H1 (cell line): ENCODE data around the gene LAMC3. TPM values are rescaled to one million over a fixed set of nuclear protein-coding genes. Genes with fewer than 3 reads are reported as not detected.

Source experiments
- CTCF ChIA-PET: fragments of 300-600 bp; sonication (Branson Sonifier 250); formaldehyde crosslinking; loops from one replicate; lab custom pipeline; 2021; ENCODE audit not compliant: partially characterized antibody; lab: Charles Lee
- POLR2A ChIA-PET: fragments of 300-600 bp; sonication (Branson Sonifier 250); formaldehyde crosslinking; loops from one replicate; lab custom pipeline; 2021; ENCODE audit warnings: inconsistent platforms; ENCODE audit not compliant: partially characterized antibody; lab: Charles Lee
- DNase-seq, 2 experiments: peaks; one replicate each; pipeline versions ENCODE4 v3.0.0 to v3.0.0-alpha.2; 2010 to 2022; ENCODE audit warnings: low spot score in 2 of 2, low read depth in 1 of 2, mixed read lengths in 1 of 2
- FAIRE-seq: peaks from 2 replicates; lab custom pipeline; 2011; peaks lifted over from hg19 to GRCh38; lab: Jason Lieb, UNC
- H2AFZ ChIP-seq: 2 replicates; pipeline ENCODE4 v1.8.1; 2012; ENCODE audit warnings: low read length, inconsistent platforms
- H2AK5ac ChIP-seq: 2 replicates; pipeline ENCODE4 v1.6.1; 2013; ENCODE audit warnings: low read depth, low read length
- H2BK120ac ChIP-seq: replicated peaks from 2 replicates; pipeline ENCODE3; 2013; ENCODE audit warnings: low read depth, low read length, inconsistent platforms
- H2BK12ac ChIP-seq: 2 replicates; pipeline ENCODE4 v1.6.1; 2013; ENCODE audit warnings: low read depth, low read length
- H2BK15ac ChIP-seq: 2 replicates; pipeline ENCODE4 v1.6.1; 2013; ENCODE audit warnings: low read length
- H2BK20ac ChIP-seq: 2 replicates; pipeline ENCODE4 v1.6.1; 2013; ENCODE audit warnings: low read length
- H2BK5ac ChIP-seq: 2 replicates; pipeline ENCODE4 v1.6.1; 2013; ENCODE audit warnings: low read depth, low read length
- H3K14ac ChIP-seq: 2 replicates; pipeline ENCODE4 v1.6.1; 2013; ENCODE audit warnings: inconsistent platforms; ENCODE audit not compliant: insufficient read length
- H3K18ac ChIP-seq: 2 replicates; pipeline ENCODE4 v1.6.1; 2013; ENCODE audit warnings: low read length; ENCODE audit errors: extremely low read depth
- H3K23ac ChIP-seq: 2 replicates; pipeline ENCODE4 v1.6.1; 2013; ENCODE audit warnings: inconsistent platforms; ENCODE audit not compliant: insufficient read length
- H3K23me2 ChIP-seq: 2 replicates; pipeline ENCODE4 v1.6.1; 2013; ENCODE audit warnings: low read depth, low read length
- H3K27ac ChIP-seq: 2 replicates; pipeline ENCODE4 v1.6.1; 2011; ENCODE audit warnings: low read depth, low read length, inconsistent platforms
- H3K27me3 ChIP-seq, 4 experiments: replicated peaks in 1 of 4; 1 replicate in 1 of 4; 2 replicates in 3 of 4; pipeline versions ENCODE4 v1.6.1 to v1.8.1; 2011 to 2013; ENCODE audit warnings: low read length in 3 of 4, mild to moderate bottlenecking in 3 of 4, inconsistent platforms in 2 of 4, mixed read lengths in 2 of 4, moderate library complexity in 1 of 4; ENCODE audit not compliant: control insufficient read depth in 3 of 4, insufficient read depth in 3 of 4; ENCODE audit errors: extremely low read depth in 1 of 4
- H3K36me3 ChIP-seq, 4 experiments: 2 replicates each; pipeline versions ENCODE4 v1.6.1 to v1.8.1; 2011 to 2013; ENCODE audit warnings: mild to moderate bottlenecking in 4 of 4, low read length in 3 of 4, moderate library complexity in 2 of 4, control low read depth in 1 of 4, inconsistent platforms in 1 of 4; ENCODE audit not compliant: insufficient read depth in 4 of 4, control insufficient read depth in 2 of 4
- H3K4ac ChIP-seq: replicated peaks from 2 replicates; pipeline ENCODE3; 2013; ENCODE audit warnings: low read length, low read depth, mixed read lengths, inconsistent platforms; ENCODE audit not compliant: insufficient read length
- H3K4me1 ChIP-seq, 4 experiments: replicated peaks in 1 of 4; 1 replicate in 1 of 4; 2 replicates in 3 of 4; pipeline versions ENCODE4 v1.6.1 to v1.8.1; 2011 to 2013; ENCODE audit warnings: low read length in 3 of 4, inconsistent platforms in 2 of 4, mixed read lengths in 1 of 4; ENCODE audit not compliant: insufficient read depth in 4 of 4, control insufficient read depth in 3 of 4
- H3K4me2 ChIP-seq, 2 experiments: 2 replicates each; pipeline versions ENCODE4 v1.6.1 to v1.8.1; 2011 to 2013; ENCODE audit warnings: low read depth in 2 of 2, low read length in 2 of 2, control low read depth in 1 of 2, inconsistent platforms in 1 of 2, mild to moderate bottlenecking in 1 of 2; ENCODE audit not compliant: insufficient read depth in 1 of 2
- H3K4me3 ChIP-seq, 4 experiments: fragments of 200-600, 300-600 bp in 1 of 4; sonication (generic), shearing (Covaris generic), sonication (Bioruptor Twin) in 1 of 4; 2 replicates each; pipeline versions ENCODE4 v1.5.1 to v1.8.1; 2011 to 2016; ENCODE audit warnings: low read length in 4 of 4, low read depth in 3 of 4, control low read depth in 2 of 4, inconsistent platforms in 2 of 4, mild to moderate bottlenecking in 2 of 4, mixed read lengths in 1 of 4, moderate library complexity in 1 of 4; ENCODE audit not compliant: insufficient read depth in 2 of 4; ENCODE audit errors: extremely low read depth in 1 of 4
- H3K56ac ChIP-seq: replicated peaks from 2 replicates; pipeline ENCODE3; 2013; ENCODE audit warnings: low read depth, mild to moderate bottlenecking, mixed read lengths, low read length, inconsistent platforms; ENCODE audit not compliant: insufficient read length
- H3K79me1 ChIP-seq: 2 replicates; pipeline ENCODE4 v1.6.1; 2013; ENCODE audit warnings: low read depth, low read length, control low read depth
- H3K79me2 ChIP-seq, 2 experiments: 2 replicates each; pipeline versions ENCODE4 v1.6.1 to v1.8.1; 2012 to 2013; ENCODE audit warnings: low read length in 2 of 2, mild to moderate bottlenecking in 2 of 2, inconsistent platforms in 1 of 2; ENCODE audit not compliant: insufficient read depth in 2 of 2, control insufficient read depth in 1 of 2
- H3K9ac ChIP-seq, 4 experiments: replicated peaks in 1 of 4; 1 replicate in 1 of 4; 2 replicates in 3 of 4; pipeline versions ENCODE4 v1.6.1 to v1.8.1; 2011 to 2013; ENCODE audit warnings: low read depth in 3 of 4, low read length in 3 of 4, control low read depth in 2 of 4, mild to moderate bottlenecking in 2 of 4, moderate library complexity in 2 of 4, inconsistent platforms in 1 of 4; ENCODE audit errors: extremely low read depth in 1 of 4
- H3K9me3 ChIP-seq, 2 experiments: 2 replicates each; pipeline versions ENCODE4 v1.6.1 to v1.8.1; 2012 to 2013; ENCODE audit warnings: mild to moderate bottlenecking in 2 of 2, moderate library complexity in 2 of 2, control low read depth in 1 of 2, inconsistent platforms in 1 of 2, low read depth in 1 of 2, low read length in 1 of 2, mixed read lengths in 1 of 2; ENCODE audit not compliant: insufficient read depth in 2 of 2
- H4K20me1 ChIP-seq, 2 experiments: replicated peaks in 1 of 2; 2 replicates each; pipeline versions ENCODE3 to v1.8.1; 2011 to 2013; ENCODE audit warnings: inconsistent platforms in 2 of 2, low read length in 2 of 2, mild to moderate bottlenecking in 1 of 2; ENCODE audit not compliant: insufficient read depth in 2 of 2, control insufficient read depth in 1 of 2
- H4K5ac ChIP-seq: 2 replicates; pipeline ENCODE4 v1.6.1; 2013; ENCODE audit warnings: low read length, low read depth, mixed read lengths, inconsistent platforms; ENCODE audit not compliant: insufficient read length
- H4K8ac ChIP-seq: 2 replicates; pipeline ENCODE4 v1.8.0; 2013; ENCODE audit warnings: mild to moderate bottlenecking, moderate library complexity, low read length, inconsistent platforms; ENCODE audit not compliant: insufficient read depth; ENCODE audit errors: extremely low read depth
- H4K91ac ChIP-seq: replicated peaks from 2 replicates; pipeline ENCODE3; 2013; ENCODE audit warnings: low read length, mixed read lengths, inconsistent platforms; ENCODE audit not compliant: insufficient read length
- KDM1A ChIP-seq: fragments of 200-600, 300-600 bp; sonication (generic); IDR thresholded peaks from 2 replicates; pipeline ENCODE4 v1.7.1; 2016; ENCODE audit warnings: mild to moderate bottlenecking, low read length, borderline replicate concordance
- POLR2AphosphoS5 ChIP-seq: IDR thresholded peaks from 2 replicates; pipeline ENCODE4 v1.6.1; 2011; ENCODE audit warnings: low read depth, low read length
- TEAD4 ChIP-seq: IDR thresholded peaks from 2 replicates; pipeline ENCODE4 v1.6.1; 2012; ENCODE audit warnings: low read depth, low read length, inconsistent platforms, mixed read lengths
- WGBS, 2 experiments: shearing (Covaris generic) in 1 of 2; methylation state at CpG; one replicate each; pipeline versions ENCODE4 v1.1.6 to v1.1.7; 2013 to 2015; ENCODE audit warnings: low lambda C conversion rate in 2 of 2, mixed read lengths in 2 of 2, inconsistent platforms in 1 of 2, low coverage in 1 of 2, missing lambda C conversion rate in 1 of 2; ENCODE audit not compliant: insufficient replicate concordance in 2 of 2, insufficient coverage in 1 of 2, insufficient read length in 1 of 2; ENCODE audit errors: extremely low coverage in 1 of 2, missing lambda C conversion rate in 1 of 2; 5-methylcytosine and 5-hydroxymethylcytosine counted together
- polyA plus RNA-seq, 7 experiments: library from polyadenylated mRNA; depleted of rRNA in 3 of 7; stranded (reverse) in 5 of 7; unstranded in 2 of 7; fragments of >200 nt in 5 of 7; fragments of 200-250 nt in 2 of 7; gene quantifications; 1 replicate in 5 of 7; 2 replicates in 1 of 7; 4 replicates in 1 of 7; pipeline versions ENCODE4 v1.2.1 to v1.2.3, GENCODE V29; 2011 to 2013; ENCODE audit warnings: missing spikeins in 2 of 7, mixed read lengths in 2 of 7
- total RNA-seq: library from RNA; stranded (reverse); fragmentation: NEBNext Ultra II Directional; extraction: Animal tissue kit (Norgen Biotek cat#: 25700); gene quantifications from 2 replicates; pipeline ENCODE4 v1.2.1, GENCODE V29; 2021

Gene LAMC3
- total and polyA plus RNA-seq, 2 of the 8 experiments (the other 6 are each of a cell fraction or from before 2014, with no cell fraction given): 9.3 to 12.3 TPM

DNA sequence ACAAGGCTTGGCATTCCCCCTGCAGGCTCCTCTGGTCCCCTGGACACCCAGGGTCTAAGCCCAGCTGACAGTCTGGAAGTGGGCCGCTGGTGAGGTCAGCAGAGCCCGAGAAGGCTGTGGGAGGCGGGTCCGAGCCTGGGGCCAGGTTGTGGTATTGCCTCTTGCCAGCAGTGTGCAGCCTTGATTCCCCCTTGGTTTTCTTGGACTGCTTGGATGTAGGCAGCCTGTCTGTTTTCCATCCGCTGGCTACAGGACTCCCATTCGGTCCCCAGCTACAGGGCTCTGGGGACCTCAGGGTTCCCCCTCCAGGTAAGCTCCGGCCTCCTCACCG, 88.9 kb downstream of the LAMC3 start:
- Histone ChIP-seq H2BK12ac (0 out of 2 replicates have a peak overlapping the region, but pooled peaks have one; percentile 68), H3K56ac (no peak overlapping the region), H4K20me1 (peaks cover 3 to 4% of the 10 kb centered on the region in 2 experiments), H3K9me3 (no peaks in the 10 kb centered on the region), H3K23ac (no peak overlapping the region), H2BK15ac (0 out of 2 replicates have a peak overlapping the region, but pooled peaks have one; percentile 88), H3K36me3 (peaks cover 0 to 15% (median 2%) of the 10 kb centered on the region in 4 experiments; a peak in 3 of 8 replicates), H4K91ac (no peak overlapping the region), H3K4me2 (peak overlapping the region; percentile 79 to 83; a peak in 3 of 4 replicates), H3K9ac (no peak overlapping the region; a peak in 1 of 7 replicates), H3K4me3 (peak overlapping the region in 2 of 4 experiments; percentile 85 to 92; a peak in 4 of 8 replicates), H3K79me1 (peaks cover 8% of the 10 kb centered on the region), H4K5ac (no peak overlapping the region), H3K79me2 (peaks cover 0 to 18% of the 10 kb centered on the region in 2 experiments; a peak in 1 of 4 replicates), H3K27ac (no peak overlapping the region), H3K14ac (no peak overlapping the region), H2AFZ (no peak overlapping the region), H2BK20ac (no peak overlapping the region), H4K8ac (peak overlapping the region; percentile 43), H3K27me3 (no peaks in the 10 kb centered on the region; a peak in 1 of 7 replicates), H3K18ac (0 out of 2 replicates have a peak overlapping the region, but pooled peaks have one; percentile 48), H3K4me1 (peaks cover 0 to 45% (median 34%) of the 10 kb centered on the region in 4 experiments; a peak in 6 of 7 replicates), H2AK5ac (peak overlapping the region; percentile 75; the same call in 1 of the 2 replicates), H3K4ac (no peak overlapping the region), H2BK120ac (no peak overlapping the region), H2BK5ac (no peak overlapping the region), H3K23me2 (peaks cover 5% of the 10 kb centered on the region)
- CTCF ChIA-PET: interaction anchor here (0.9 to 6.3 kb wide), 10 partner anchors 10 to 435 kb away, joined by 3 to 47 read pairs (median 5); no protein-coding TSS in a partner anchor
- POLR2A ChIA-PET: interaction anchor here (1.1 to 29.0 kb wide), 7 partner anchors 13 to 404 kb away, joined by 3 to 751 read pairs (median 5); partner anchors contain the start of genes EXOSC2 and NUP214
- 91% methylated on average over 8 of the region's 8 CpGs; no CpG with 5 or more reads in 1 of the 2 experiments for WGBS, 2 experiments
- FAIRE-seq (no peak), DNase-seq (no peak)
- TF ChIP-seq POLR2AphosphoS5 (peak; percentile 37; the same call in 1 of the 2 replicates), TEAD4 (no peak), KDM1A (no peak)
